ENCODE data around the gene ACSL6.

Gene ACSL6

GRCh38 chr5:131945551-131946168 is 65.8 kb downstream of the ACSL6 start, which contains the start of gene MEIKIN:
TSS of gene MEIKIN (minus strand) at chr5:131945663. CDS start at chr5:131945505, 158 bp downstream.
- H3K14ac ChIP-seq (ENCODE audit: low read length in 2 of 2), result no peak within 1 kb of the TSS
- no peak within 1 kb of the TSS for H2BK5ac ChIP-seq (ENCODE audit: low read depth, low read length, poor library complexity, severe bottlenecking)
- peak within 1 kb of the TSS; percentile 15 for H4K91ac ChIP-seq (ENCODE audit: low read length)
- no peaks in the 10 kb centered on the region for H3K79me1 ChIP-seq (replicated peaks; ENCODE audit: low read length, poor library complexity, severe bottlenecking)
- no peaks in the 10 kb centered on the region for H3K4me1 ChIP-seq (ENCODE audit: control insufficient read depth, insufficient read depth, low read depth, low read length)
- H3K4me3 ChIP-seq (ENCODE audit: insufficient read depth in 1 of 2, low read depth in 1 of 2, low read length in 2 of 2), result no peak within 1 kb of the TSS
- H3K36me3 ChIP-seq (ENCODE audit: control insufficient read depth in 1 of 2, insufficient read depth in 2 of 2, low read depth in 1 of 2, low read length in 2 of 2), result no peaks in the 10 kb centered on the region
- H3K23ac ChIP-seq (ENCODE audit: low read length in 2 of 2), result no peak within 1 kb of the TSS
- no peak within 1 kb of the TSS for H2AK5ac ChIP-seq (ENCODE audit: low read length, severe bottlenecking)
- no peak within 1 kb of the TSS for H3K9ac ChIP-seq (ENCODE audit: low read length)
- H2BK120ac ChIP-seq (ENCODE audit: low read depth, low read length), result no peak within 1 kb of the TSS
- H3K27ac ChIP-seq (ENCODE audit: low read length, poor library complexity, severe bottlenecking), result no peak within 1 kb of the TSS
- H2BK15ac ChIP-seq (ENCODE audit: low read depth, poor library complexity, severe bottlenecking), result no peak within 1 kb of the TSS
- H3K18ac ChIP-seq (ENCODE audit: low read depth in 1 of 2, low read length in 2 of 2), result no peak within 1 kb of the TSS
- peaks cover 0 to 5% of the 10 kb centered on the region in 2 experiments for H3K27me3 ChIP-seq (ENCODE audit: control insufficient read depth in 1 of 2, insufficient read depth in 1 of 2, low read length in 2 of 2)
- no peak within 1 kb of the TSS for H2AFZ ChIP-seq (ENCODE audit: low read depth, low read length)
- H3K4me2 ChIP-seq (ENCODE audit: low read length, poor library complexity, severe bottlenecking), result no peak within 1 kb of the TSS
- WGBS, result 95% methylated on average over 24 of the region's 24 CpGs
- DNase-seq, result no peak
- H2BK12ac ChIP-seq (ENCODE audit: low read length in 2 of 2), result no peak within 1 kb of the TSS
- H3K4ac ChIP-seq (ENCODE audit: low read depth in 1 of 2, low read length in 2 of 2), result no peak within 1 kb of the TSS
- H4K8ac ChIP-seq (ENCODE audit: low read length), result no peak within 1 kb of the TSS
- H3K9me3 ChIP-seq (ENCODE audit: control insufficient read depth, low read length), result no peaks in the 10 kb centered on the region

GRCh38 chr5:131944702-131945550 is 66.5 kb downstream of the ACSL6 start:
- Histone ChIP-seq H3K18ac (ENCODE audit: low read depth in 1 of 2, low read length in 2 of 2) (no peak overlapping the region), H2AK5ac (ENCODE audit: low read length, severe bottlenecking) (no peak overlapping the region), H3K79me1 (replicated peaks; ENCODE audit: low read length, poor library complexity, severe bottlenecking) (no peaks in the 10 kb centered on the region), H2AFZ (ENCODE audit: low read depth, low read length) (no peak overlapping the region), H4K8ac (ENCODE audit: low read length) (no peak overlapping the region), H2BK15ac (ENCODE audit: low read depth, poor library complexity, severe bottlenecking) (no peak overlapping the region), H3K4ac (ENCODE audit: low read depth in 1 of 2, low read length in 2 of 2) (no peak overlapping the region), H2BK120ac (ENCODE audit: low read depth, low read length) (no peak overlapping the region), H3K9me3 (ENCODE audit: control insufficient read depth, low read length) (no peaks in the 10 kb centered on the region), H3K23ac (ENCODE audit: low read length in 2 of 2) (no peak overlapping the region), H2BK5ac (ENCODE audit: low read depth, low read length, poor library complexity, severe bottlenecking) (no peak overlapping the region), H2BK12ac (ENCODE audit: low read length in 2 of 2) (no peak overlapping the region), H3K36me3 (ENCODE audit: control insufficient read depth in 1 of 2, insufficient read depth in 2 of 2, low read depth in 1 of 2, low read length in 2 of 2) (no peaks in the 10 kb centered on the region), H3K14ac (ENCODE audit: low read length in 2 of 2) (no peak overlapping the region), H3K27ac (ENCODE audit: low read length, poor library complexity, severe bottlenecking) (no peak overlapping the region), H4K91ac (ENCODE audit: low read length) (peak overlapping the region; percentile 15), H3K9ac (ENCODE audit: low read length) (no peak overlapping the region), H3K27me3 (ENCODE audit: control insufficient read depth in 1 of 2, insufficient read depth in 1 of 2, low read length in 2 of 2) (peaks cover 0 to 5% of the 10 kb centered on the region in 2 experiments), H3K4me2 (ENCODE audit: low read length, poor library complexity, severe bottlenecking) (no peak overlapping the region), H3K4me1 (ENCODE audit: control insufficient read depth, insufficient read depth, low read depth, low read length) (no peaks in the 10 kb centered on the region), H3K4me3 (ENCODE audit: insufficient read depth in 1 of 2, low read depth in 1 of 2, low read length in 2 of 2) (no peak overlapping the region)
- DNase-seq, result no peak
- 92% methylated on average over 35 of the region's 37 CpGs for WGBS

- no peak for DNase-seq
- no peaks in the 10 kb centered on the region for H3K9me3 ChIP-seq (ENCODE audit: control insufficient read depth, low read length)
- WGBS, result no CpG with 5 or more reads among the region's 2 CpGs
Observed at GRCh38 chr5:131943916-131944315, 67.5 kb downstream of the ACSL6 start.

GRCh38 chr5:131942016-131942415 is 69.4 kb downstream of the ACSL6 start:
- Histone ChIP-seq H2AFZ (ENCODE audit: low read depth, low read length) (no peak overlapping the region), H3K79me1 (replicated peaks; ENCODE audit: low read length, poor library complexity, severe bottlenecking) (no peaks in the 10 kb centered on the region), H2BK15ac (ENCODE audit: low read depth, poor library complexity, severe bottlenecking) (no peak overlapping the region), H2BK12ac (ENCODE audit: low read length in 2 of 2) (no peak overlapping the region), H3K27ac (ENCODE audit: low read length, poor library complexity, severe bottlenecking) (no peak overlapping the region), H3K4ac (ENCODE audit: low read depth in 1 of 2, low read length in 2 of 2) (no peak overlapping the region), H2AK5ac (ENCODE audit: low read length, severe bottlenecking) (no peak overlapping the region), H3K4me3 (ENCODE audit: insufficient read depth in 1 of 2, low read depth in 1 of 2, low read length in 2 of 2) (no peak overlapping the region), H3K18ac (ENCODE audit: low read depth in 1 of 2, low read length in 2 of 2) (no peak overlapping the region), H3K9me3 (ENCODE audit: control insufficient read depth, low read length) (no peaks in the 10 kb centered on the region), H3K23ac (ENCODE audit: low read length in 2 of 2) (no peak overlapping the region), H3K9ac (ENCODE audit: low read length) (no peak overlapping the region), H4K8ac (ENCODE audit: low read length) (no peak overlapping the region), H4K91ac (ENCODE audit: low read length) (no peak overlapping the region), H3K27me3 (ENCODE audit: control insufficient read depth in 1 of 2, insufficient read depth in 1 of 2, low read length in 2 of 2) (no peaks in the 10 kb centered on the region), H2BK120ac (ENCODE audit: low read depth, low read length) (no peak overlapping the region), H3K36me3 (ENCODE audit: control insufficient read depth in 1 of 2, insufficient read depth in 2 of 2, low read depth in 1 of 2, low read length in 2 of 2) (no peaks in the 10 kb centered on the region), H3K4me2 (ENCODE audit: low read length, poor library complexity, severe bottlenecking) (no peak overlapping the region), H3K14ac (ENCODE audit: low read length in 2 of 2) (no peak overlapping the region), H3K4me1 (ENCODE audit: control insufficient read depth, insufficient read depth, low read depth, low read length) (no peaks in the 10 kb centered on the region), H2BK5ac (ENCODE audit: low read depth, low read length, poor library complexity, severe bottlenecking) (no peak overlapping the region)
- DNase-seq, result no peak

More at GRCh38 chr5:131943916-131944315, 67.5 kb downstream of the ACSL6 start:
- no peaks in the 10 kb centered on the region for H3K4me1 ChIP-seq (ENCODE audit: control insufficient read depth, insufficient read depth, low read depth, low read length)
- H3K23ac ChIP-seq (ENCODE audit: low read length in 2 of 2), result no peak overlapping the region
- no peak overlapping the region for H2BK12ac ChIP-seq (ENCODE audit: low read length in 2 of 2)
- no peak overlapping the region for H3K27ac ChIP-seq (ENCODE audit: low read length, poor library complexity, severe bottlenecking)
- H3K4me3 ChIP-seq (ENCODE audit: insufficient read depth in 1 of 2, low read depth in 1 of 2, low read length in 2 of 2), result no peak overlapping the region
- no peak overlapping the region for H2BK5ac ChIP-seq (ENCODE audit: low read depth, low read length, poor library complexity, severe bottlenecking)
- no peak overlapping the region for H2BK15ac ChIP-seq (ENCODE audit: low read depth, poor library complexity, severe bottlenecking)
- no peak overlapping the region for H4K8ac ChIP-seq (ENCODE audit: low read length)
- H3K27me3 ChIP-seq (ENCODE audit: control insufficient read depth in 1 of 2, insufficient read depth in 1 of 2, low read length in 2 of 2), result peaks cover 0 to 5% of the 10 kb centered on the region in 2 experiments
- no peaks in the 10 kb centered on the region for H3K79me1 ChIP-seq (replicated peaks; ENCODE audit: low read length, poor library complexity, severe bottlenecking)
- H3K14ac ChIP-seq (ENCODE audit: low read length in 2 of 2), result no peak overlapping the region
- no peak overlapping the region for H4K91ac ChIP-seq (ENCODE audit: low read length)
- no peak overlapping the region for H3K18ac ChIP-seq (ENCODE audit: low read depth in 1 of 2, low read length in 2 of 2)
- no peaks in the 10 kb centered on the region for H3K36me3 ChIP-seq (ENCODE audit: control insufficient read depth in 1 of 2, insufficient read depth in 2 of 2, low read depth in 1 of 2, low read length in 2 of 2)
- no peak overlapping the region for H3K4me2 ChIP-seq (ENCODE audit: low read length, poor library complexity, severe bottlenecking)
- H2AK5ac ChIP-seq (ENCODE audit: low read length, severe bottlenecking), result no peak overlapping the region
- H2BK120ac ChIP-seq (ENCODE audit: low read depth, low read length), result no peak overlapping the region
- no peak overlapping the region for H2AFZ ChIP-seq (ENCODE audit: low read depth, low read length)
- no peak overlapping the region for H3K4ac ChIP-seq (ENCODE audit: low read depth in 1 of 2, low read length in 2 of 2)
- H3K9ac ChIP-seq (ENCODE audit: low read length), result no peak overlapping the region

Data from mesenchymal stem cell (in vitro differentiated cells and primary cell).